Measurements from ENCODE around the gene FGD4.

The FGD4 gene

DNA sequence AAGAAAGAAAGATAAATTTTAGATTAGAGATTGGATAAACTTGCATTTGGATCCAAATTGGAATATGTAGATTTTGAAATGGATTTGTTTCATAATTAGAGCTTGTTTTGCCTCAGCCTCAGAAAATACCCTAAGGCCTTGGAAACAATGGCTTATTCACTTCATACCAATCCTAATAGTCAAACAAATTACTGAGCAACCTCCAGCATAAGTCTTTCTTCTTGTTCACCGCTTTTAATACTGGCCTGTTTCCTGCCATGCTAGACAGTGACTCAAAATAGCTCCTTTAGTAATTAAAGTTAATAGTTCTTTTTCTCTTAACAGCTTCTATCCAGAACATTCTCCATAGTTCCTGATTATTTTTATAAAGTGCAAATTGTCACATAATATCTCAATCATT is 168.9 kb downstream of the FGD4 start:
- Histone ChIP-seq H3K27me3 (replicated peaks; ENCODE audit: control insufficient read depth, insufficient read depth, low read length) (no peaks in the 10 kb centered on the region), H3K9ac (ENCODE audit: low read length) (peak overlapping the region; percentile 51), H3K4me3 (ENCODE audit: low read length) (peak overlapping the region; percentile 3), H3K9me3 (ENCODE audit: control insufficient read depth, low read length) (no peaks in the 10 kb centered on the region), H3K4me1 (ENCODE audit: control insufficient read depth, insufficient read depth, low read length) (peaks cover 39% of the 10 kb centered on the region), H3K36me3 (ENCODE audit: control insufficient read depth, insufficient read depth, low read length, severe bottlenecking) (peaks cover 43% of the 10 kb centered on the region)
- peak; percentile 92 for DNase-seq (ENCODE audit: low read depth)

DNA sequence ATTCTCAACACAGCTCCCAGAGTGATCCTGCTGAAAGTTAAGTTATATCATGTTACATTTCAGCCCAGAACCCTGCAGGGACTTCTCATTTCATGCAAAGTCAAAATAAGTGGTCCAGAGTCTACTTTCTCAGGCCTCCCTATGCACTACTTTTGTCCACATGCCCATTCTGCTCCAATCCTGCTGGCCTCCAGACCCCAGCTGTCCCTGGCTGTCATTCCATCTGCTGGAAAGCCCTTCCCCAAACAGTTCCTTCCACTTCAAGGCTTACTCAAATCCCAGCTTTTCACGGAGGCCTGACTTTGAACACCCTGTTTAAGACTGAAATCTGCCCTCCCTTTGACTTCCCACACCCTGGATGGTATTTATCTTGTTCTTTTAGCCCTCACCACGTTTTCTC is 169.9 kb downstream of the FGD4 start:
- no peak overlapping the region for H3K4me3 ChIP-seq (ENCODE audit: low read length)
- H3K36me3 ChIP-seq (ENCODE audit: control insufficient read depth, insufficient read depth, low read length, severe bottlenecking), result peaks cover 44% of the 10 kb centered on the region
- H3K27me3 ChIP-seq (replicated peaks; ENCODE audit: control insufficient read depth, insufficient read depth, low read length), result no peaks in the 10 kb centered on the region
- peak; percentile 41 for DNase-seq (ENCODE audit: low read depth)
- H3K4me1 ChIP-seq (ENCODE audit: control insufficient read depth, insufficient read depth, low read length), result peaks cover 41% of the 10 kb centered on the region
- no peaks in the 10 kb centered on the region for H3K9me3 ChIP-seq (ENCODE audit: control insufficient read depth, low read length)
- H3K9ac ChIP-seq (ENCODE audit: low read length), result peak overlapping the region; percentile 36

DNA sequence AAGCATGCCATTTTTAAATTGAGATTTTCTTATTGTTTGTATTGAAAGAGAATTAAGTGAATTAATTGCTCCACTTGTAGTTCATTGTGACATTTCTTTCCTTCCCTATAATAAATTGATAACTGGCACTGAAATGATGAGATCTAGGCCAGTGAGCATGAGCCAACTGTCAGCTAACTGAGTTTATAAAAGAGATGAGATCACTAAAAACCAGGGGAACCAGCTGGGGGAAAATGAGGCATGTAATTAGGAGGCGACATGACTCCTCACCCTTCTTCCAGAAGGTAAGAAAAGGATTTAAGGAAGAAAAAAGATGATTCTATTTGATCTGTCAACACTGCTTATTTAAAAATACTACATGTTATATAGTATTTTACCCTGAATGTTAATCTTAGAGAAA is 175.2 kb downstream of the FGD4 start:
- peaks cover 59% of the 10 kb centered on the region for H3K36me3 ChIP-seq (ENCODE audit: control insufficient read depth, insufficient read depth, low read length, severe bottlenecking)

DNA sequence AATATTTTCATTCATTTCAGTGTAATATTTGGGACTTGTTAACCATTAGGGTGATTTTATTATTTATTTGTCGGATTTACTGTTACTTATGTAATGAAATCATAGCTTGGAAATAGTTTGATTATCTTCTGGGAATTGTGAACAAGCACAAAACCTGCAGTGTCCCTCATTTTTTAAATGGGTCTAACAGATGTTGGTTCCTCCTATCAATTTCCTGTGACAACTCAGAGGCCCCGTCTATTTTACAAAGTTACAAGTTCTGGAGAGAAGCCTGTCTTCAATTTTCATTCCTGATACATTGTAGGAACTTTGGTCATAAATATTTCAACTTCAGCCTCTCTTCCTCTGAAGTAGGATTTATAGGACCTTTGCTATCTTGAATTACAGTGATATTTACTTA is 178.0 kb downstream of the FGD4 start:
- DNase-seq (ENCODE audit: low read depth), result no peak
- Histone ChIP-seq H3K36me3 (ENCODE audit: control insufficient read depth, insufficient read depth, low read length, severe bottlenecking) (peaks cover 77% of the 10 kb centered on the region), H3K4me1 (ENCODE audit: control insufficient read depth, insufficient read depth, low read length) (peaks cover 9% of the 10 kb centered on the region), H3K9me3 (ENCODE audit: control insufficient read depth, low read length) (peaks cover 3% of the 10 kb centered on the region), H3K4me3 (ENCODE audit: low read length) (no peak overlapping the region), H3K9ac (ENCODE audit: low read length) (no peak overlapping the region), H3K27me3 (replicated peaks; ENCODE audit: control insufficient read depth, insufficient read depth, low read length) (no peaks in the 10 kb centered on the region)

More for the DNA sequence above, 175.2 kb downstream of the FGD4 start:
- H3K9me3 ChIP-seq (ENCODE audit: control insufficient read depth, low read length), result peaks cover 3% of the 10 kb centered on the region
- DNase-seq (ENCODE audit: low read depth), result no peak
- H3K9ac ChIP-seq (ENCODE audit: low read length), result no peak overlapping the region
- no peaks in the 10 kb centered on the region for H3K27me3 ChIP-seq (replicated peaks; ENCODE audit: control insufficient read depth, insufficient read depth, low read length)
- H3K4me3 ChIP-seq (ENCODE audit: low read length), result peak overlapping the region; percentile 21
- peaks cover 17% of the 10 kb centered on the region for H3K4me1 ChIP-seq (ENCODE audit: control insufficient read depth, insufficient read depth, low read length)

DNA sequence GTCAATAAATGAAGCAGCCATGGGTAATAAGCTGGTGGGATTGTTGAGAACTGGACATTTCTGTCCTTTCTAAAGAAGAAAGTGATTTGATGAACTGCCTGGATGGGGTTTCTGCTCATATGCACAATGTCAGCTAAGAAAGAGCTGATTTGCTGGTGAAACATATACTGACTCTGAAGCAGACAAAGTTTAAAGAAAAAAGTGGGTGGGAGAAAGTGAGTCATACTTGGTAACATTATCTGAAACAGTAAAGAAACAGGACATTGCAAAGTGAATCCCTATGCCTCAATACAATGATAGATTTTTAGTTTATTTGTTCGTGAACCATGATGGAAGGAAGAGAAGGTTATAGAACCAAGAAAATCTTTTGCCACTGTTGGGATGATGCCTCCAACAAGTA is 184.2 kb downstream of the FGD4 start:
- peaks cover 14% of the 10 kb centered on the region for H3K4me1 ChIP-seq (ENCODE audit: control insufficient read depth, insufficient read depth, low read length)
- H3K4me3 ChIP-seq (ENCODE audit: low read length), result no peak overlapping the region
- H3K27me3 ChIP-seq (replicated peaks; ENCODE audit: control insufficient read depth, insufficient read depth, low read length), result no peaks in the 10 kb centered on the region
- peak; percentile 76 for DNase-seq (ENCODE audit: low read depth)
- H3K9me3 ChIP-seq (ENCODE audit: control insufficient read depth, low read length), result no peaks in the 10 kb centered on the region
- no peak overlapping the region for H3K9ac ChIP-seq (ENCODE audit: low read length)
- peaks cover 72% of the 10 kb centered on the region for H3K36me3 ChIP-seq (ENCODE audit: control insufficient read depth, insufficient read depth, low read length, severe bottlenecking)

DNA sequence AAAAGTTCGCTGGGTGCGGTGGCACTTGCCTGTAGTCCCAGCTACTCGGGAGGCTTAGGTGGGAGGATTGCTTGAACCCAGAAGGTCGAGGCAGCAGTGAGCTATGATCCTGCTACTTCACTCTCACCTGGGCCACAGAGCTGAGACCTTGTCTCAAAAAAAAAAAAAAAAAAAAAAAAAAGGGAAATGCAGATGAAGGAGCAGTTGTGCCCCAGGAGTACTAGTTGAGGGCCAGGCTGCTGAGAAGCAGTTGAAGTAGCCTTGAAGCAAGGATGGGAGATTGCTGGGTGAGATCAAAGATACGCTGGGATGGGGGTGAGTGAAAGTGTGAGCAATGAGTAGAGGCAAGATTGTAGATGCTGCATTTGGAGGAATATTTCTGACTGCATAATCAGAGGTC is 186.3 kb downstream of the FGD4 start:
- H3K9ac ChIP-seq (ENCODE audit: low read length), result no peak overlapping the region
- H3K9me3 ChIP-seq (ENCODE audit: control insufficient read depth, low read length), result no peaks in the 10 kb centered on the region
- H3K36me3 ChIP-seq (ENCODE audit: control insufficient read depth, insufficient read depth, low read length, severe bottlenecking), result peaks cover 70% of the 10 kb centered on the region
- DNase-seq (ENCODE audit: low read depth), result no peak
- H3K27me3 ChIP-seq (replicated peaks; ENCODE audit: control insufficient read depth, insufficient read depth, low read length), result no peaks in the 10 kb centered on the region
- no peak overlapping the region for H3K4me3 ChIP-seq (ENCODE audit: low read length)
- H3K4me1 ChIP-seq (ENCODE audit: control insufficient read depth, insufficient read depth, low read length), result peaks cover 14% of the 10 kb centered on the region

DNA sequence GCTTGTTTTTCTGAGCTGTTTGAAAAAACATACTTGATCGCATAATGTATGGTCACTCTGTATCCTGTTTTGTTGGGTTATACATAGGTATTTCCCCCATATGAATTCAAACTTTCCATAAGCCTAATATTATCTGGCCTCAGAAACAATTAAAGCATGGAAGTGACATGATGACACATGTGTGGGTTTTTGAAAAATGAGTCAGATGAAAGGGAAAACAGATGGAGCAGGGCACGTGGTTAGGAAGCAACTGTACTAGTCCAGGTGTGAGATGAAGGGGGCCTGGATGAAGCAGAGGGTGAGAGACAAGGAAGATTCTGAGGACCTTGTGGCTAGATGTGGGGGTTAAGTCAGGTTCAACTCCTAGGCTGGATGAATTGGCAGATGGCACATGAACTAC is 187.0 kb downstream of the FGD4 start:
- Histone ChIP-seq H3K36me3 (ENCODE audit: control insufficient read depth, insufficient read depth, low read length, severe bottlenecking) (peaks cover 70% of the 10 kb centered on the region), H3K4me3 (ENCODE audit: low read length) (no peak overlapping the region), H3K4me1 (ENCODE audit: control insufficient read depth, insufficient read depth, low read length) (peaks cover 14% of the 10 kb centered on the region), H3K9me3 (ENCODE audit: control insufficient read depth, low read length) (no peaks in the 10 kb centered on the region), H3K27me3 (replicated peaks; ENCODE audit: control insufficient read depth, insufficient read depth, low read length) (no peaks in the 10 kb centered on the region), H3K9ac (ENCODE audit: low read length) (no peak overlapping the region)
- peak; percentile 49 for DNase-seq (ENCODE audit: low read depth)

DNA sequence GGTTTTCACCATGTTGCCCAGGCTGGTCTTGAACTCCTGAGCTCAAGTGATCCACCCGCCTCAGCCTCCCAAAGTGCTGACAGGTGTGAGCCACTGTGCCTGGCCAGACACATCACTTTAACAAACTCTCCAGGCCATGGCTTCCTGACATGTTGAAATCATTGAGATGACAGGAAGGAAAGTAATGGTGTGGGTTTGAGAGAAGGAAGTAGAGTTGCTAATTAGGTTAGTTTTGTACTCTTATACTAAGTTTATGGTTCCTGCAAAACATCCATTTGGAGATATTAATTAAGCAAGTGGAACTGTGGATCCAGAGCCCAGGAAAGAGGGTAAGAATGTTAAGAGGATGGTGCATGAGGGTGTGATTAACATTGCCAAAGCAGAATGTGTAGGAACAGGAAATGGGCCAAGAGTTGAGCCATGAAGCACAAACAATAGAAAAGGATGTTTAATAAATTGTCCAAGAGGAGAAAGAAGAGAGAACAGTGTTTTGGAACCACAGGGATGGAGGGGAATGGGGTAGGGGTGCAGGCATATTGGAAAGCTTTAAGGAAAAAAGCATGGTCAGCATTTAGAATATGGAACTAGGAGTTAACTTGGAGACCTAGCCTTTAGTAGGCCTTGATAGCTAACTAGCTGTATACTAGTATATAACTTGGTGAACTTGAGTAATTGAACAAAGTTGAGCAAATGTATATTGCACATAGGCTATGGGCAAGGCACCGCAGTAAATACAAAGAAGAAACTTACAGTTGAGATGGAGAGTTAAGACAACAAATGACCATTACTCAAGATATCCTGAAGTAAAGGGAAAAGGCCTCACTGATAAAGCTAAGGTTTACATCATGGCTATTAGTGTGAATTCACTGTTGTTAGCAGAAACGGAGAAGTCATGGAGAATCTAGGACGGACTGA is 188.5 kb downstream of the FGD4 start:
- Histone ChIP-seq H3K4me3 (ENCODE audit: low read length) (no peak overlapping the region), H3K4me1 (ENCODE audit: control insufficient read depth, insufficient read depth, low read length) (peaks cover 14% of the 10 kb centered on the region), H3K27me3 (replicated peaks; ENCODE audit: control insufficient read depth, insufficient read depth, low read length) (no peaks in the 10 kb centered on the region), H3K9ac (ENCODE audit: low read length) (no peak overlapping the region), H3K36me3 (ENCODE audit: control insufficient read depth, insufficient read depth, low read length, severe bottlenecking) (peaks cover 65% of the 10 kb centered on the region), H3K9me3 (ENCODE audit: control insufficient read depth, low read length) (no peaks in the 10 kb centered on the region)
- no peak for DNase-seq (ENCODE audit: low read depth)

DNA sequence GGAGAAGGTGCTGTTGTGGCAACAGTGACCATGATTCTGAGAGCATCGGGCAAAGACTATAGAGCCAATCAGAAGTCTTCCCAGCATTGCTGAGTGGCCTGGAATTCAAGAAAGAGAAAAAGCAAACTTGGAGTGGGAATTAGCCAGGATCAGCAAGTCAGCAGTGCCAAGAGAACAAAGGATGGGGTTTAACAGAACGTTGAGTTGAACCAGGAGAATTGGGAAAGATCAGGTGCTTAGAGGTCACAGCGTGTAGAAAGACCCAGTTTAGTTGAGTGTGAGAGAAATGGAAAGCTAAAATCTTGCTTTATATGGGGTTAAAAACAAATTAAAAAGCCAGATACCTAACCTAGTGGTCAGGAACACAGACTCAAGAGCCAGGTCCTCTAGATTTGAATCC is 189.2 kb downstream of the FGD4 start:
- Histone ChIP-seq H3K4me3 (ENCODE audit: low read length) (no peak overlapping the region), H3K4me1 (ENCODE audit: control insufficient read depth, insufficient read depth, low read length) (peaks cover 10% of the 10 kb centered on the region), H3K27me3 (replicated peaks; ENCODE audit: control insufficient read depth, insufficient read depth, low read length) (no peaks in the 10 kb centered on the region), H3K9me3 (ENCODE audit: control insufficient read depth, low read length) (no peaks in the 10 kb centered on the region), H3K36me3 (ENCODE audit: control insufficient read depth, insufficient read depth, low read length, severe bottlenecking) (peaks cover 62% of the 10 kb centered on the region), H3K9ac (ENCODE audit: low read length) (no peak overlapping the region)
- no peak for DNase-seq (ENCODE audit: low read depth)

DNA sequence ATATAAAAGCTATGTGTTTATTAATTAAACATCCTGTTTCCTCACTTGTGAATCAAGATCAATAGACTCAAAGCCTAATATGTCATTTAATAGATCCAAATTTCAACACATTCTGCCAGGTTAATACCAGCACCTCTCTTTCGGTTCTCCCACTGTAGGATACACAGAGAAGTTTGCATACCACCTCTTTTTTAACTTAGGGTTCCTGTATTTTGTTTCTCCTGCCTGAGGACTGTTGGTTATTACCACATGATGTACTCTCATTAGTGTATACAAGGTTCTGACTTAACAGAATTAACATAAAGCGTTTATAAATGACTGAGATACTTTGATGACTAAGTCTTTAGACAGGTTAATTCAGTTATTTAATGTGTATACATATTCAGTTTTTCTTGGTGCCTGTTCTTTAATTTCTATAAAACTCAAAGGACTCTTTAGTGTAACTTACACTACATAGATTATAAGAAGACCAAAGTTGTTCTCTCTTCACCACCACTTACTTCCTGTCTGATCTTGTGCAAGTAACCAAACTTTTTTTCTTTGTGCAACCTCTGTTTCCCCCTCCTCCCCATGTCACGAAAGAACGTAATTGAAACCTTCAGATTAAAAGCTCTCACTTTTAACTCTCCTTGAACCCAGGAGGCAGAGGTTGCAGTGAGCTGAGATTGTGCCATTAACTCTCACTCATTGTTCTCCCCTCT is 190.0 kb downstream of the FGD4 start:
- peaks cover 4% of the 10 kb centered on the region for H3K4me1 ChIP-seq (ENCODE audit: control insufficient read depth, insufficient read depth, low read length)
- no peak overlapping the region for H3K4me3 ChIP-seq (ENCODE audit: low read length)
- DNase-seq (ENCODE audit: low read depth), result no peak
- H3K27me3 ChIP-seq (replicated peaks; ENCODE audit: control insufficient read depth, insufficient read depth, low read length), result no peaks in the 10 kb centered on the region
- peaks cover 62% of the 10 kb centered on the region for H3K36me3 ChIP-seq (ENCODE audit: control insufficient read depth, insufficient read depth, low read length, severe bottlenecking)
- H3K9me3 ChIP-seq (ENCODE audit: control insufficient read depth, low read length), result no peaks in the 10 kb centered on the region
- no peak overlapping the region for H3K9ac ChIP-seq (ENCODE audit: low read length)

DNA sequence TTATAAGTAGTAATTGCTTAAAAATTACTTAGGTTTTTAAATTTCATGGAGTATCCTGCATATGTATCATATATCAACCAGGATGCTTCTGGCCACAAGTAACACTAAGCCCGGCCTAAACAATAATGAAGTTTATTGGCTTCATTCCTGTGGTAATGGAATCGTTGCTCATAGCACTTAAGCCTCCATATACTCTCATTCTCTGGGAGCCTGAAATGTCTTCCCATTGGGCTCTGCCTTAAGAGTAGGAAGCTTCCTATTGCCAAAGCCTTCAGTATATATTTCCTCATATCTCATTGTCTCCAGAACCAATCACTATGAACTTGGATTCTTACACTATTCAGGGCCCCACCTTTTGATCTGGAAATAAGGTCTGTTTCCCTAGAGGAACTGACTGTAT is 195.9 kb downstream of the FGD4 start:
- peak; percentile 47 for DNase-seq (ENCODE audit: low read depth)
- H3K4me3 ChIP-seq (ENCODE audit: low read length), result no peak overlapping the region
- no peaks in the 10 kb centered on the region for H3K9me3 ChIP-seq (ENCODE audit: control insufficient read depth, low read length)
- H3K36me3 ChIP-seq (ENCODE audit: control insufficient read depth, insufficient read depth, low read length, severe bottlenecking), result peaks cover 72% of the 10 kb centered on the region
- H3K9ac ChIP-seq (ENCODE audit: low read length), result no peak overlapping the region
- H3K27me3 ChIP-seq (replicated peaks; ENCODE audit: control insufficient read depth, insufficient read depth, low read length), result no peaks in the 10 kb centered on the region
- no peaks in the 10 kb centered on the region for H3K4me1 ChIP-seq (ENCODE audit: control insufficient read depth, insufficient read depth, low read length)
